GM13976 (cell line): ENCODE data around the gene VDAC1.

Experiments used
- DNase-seq: peaks from one replicate; pipeline ENCODE4 v3.0.0; 2012; ENCODE audit warnings: low spot score
- in situ Hi-C: fragments of 300-500 bp; cut with MboI; formaldehyde crosslinking; loops from one replicate; pipeline ENCODE4 v1.12.0; 2022; ENCODE audit warnings: low sequenced_read_pairs, mixed read lengths, inconsistent platforms; ENCODE audit not compliant: unreplicated experiment
- TF ChIP-seq, protein P1 (sequence below): IDR thresholded peaks from 2 replicates; pipeline ENCODE4 v1.5.1; 2012; ENCODE audit warnings: borderline replicate concordance, mild to moderate bottlenecking; ENCODE audit not compliant: insufficient read depth; ENCODE audit errors: extremely low read depth, missing control alignments, control extremely low read depth

Gene VDAC1

GRCh38 chr5:134025786-134026185 lies 21.0 kb upstream of the VDAC1 start:
- DNase-seq: no peak
- in situ Hi-C loops: loop anchor here (25.0 kb wide), 1 partner anchor 262 kb away; no protein-coding TSS in a partner anchor
- TF ChIP-seq, protein P1, sequence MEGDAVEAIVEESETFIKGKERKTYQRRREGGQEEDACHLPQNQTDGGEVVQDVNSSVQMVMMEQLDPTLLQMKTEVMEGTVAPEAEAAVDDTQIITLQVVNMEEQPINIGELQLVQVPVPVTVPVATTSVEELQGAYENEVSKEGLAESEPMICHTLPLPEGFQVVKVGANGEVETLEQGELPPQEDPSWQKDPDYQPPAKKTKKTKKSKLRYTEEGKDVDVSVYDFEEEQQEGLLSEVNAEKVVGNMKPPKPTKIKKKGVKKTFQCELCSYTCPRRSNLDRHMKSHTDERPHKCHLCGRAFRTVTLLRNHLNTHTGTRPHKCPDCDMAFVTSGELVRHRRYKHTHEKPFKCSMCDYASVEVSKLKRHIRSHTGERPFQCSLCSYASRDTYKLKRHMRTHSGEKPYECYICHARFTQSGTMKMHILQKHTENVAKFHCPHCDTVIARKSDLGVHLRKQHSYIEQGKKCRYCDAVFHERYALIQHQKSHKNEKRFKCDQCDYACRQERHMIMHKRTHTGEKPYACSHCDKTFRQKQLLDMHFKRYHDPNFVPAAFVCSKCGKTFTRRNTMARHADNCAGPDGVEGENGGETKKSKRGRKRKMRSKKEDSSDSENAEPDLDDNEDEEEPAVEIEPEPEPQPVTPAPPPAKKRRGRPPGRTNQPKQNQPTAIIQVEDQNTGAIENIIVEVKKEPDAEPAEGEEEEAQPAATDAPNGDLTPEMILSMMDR: no peak

GRCh38 chr5:134024811-134025210 lies 20.0 kb upstream of the VDAC1 start:
- in situ Hi-C loops: loop anchor here (25.0 kb wide), 1 partner anchor 262 kb away; no protein-coding TSS in a partner anchor
- TF ChIP-seq, protein P1: no peak
- DNase-seq: no peak

GRCh38 chr5:134022333-134022732 lies 17.6 kb upstream of the VDAC1 start:
- TF ChIP-seq, protein P1: no peak
- DNase-seq: no peak
- in situ Hi-C loops: no loop called here

GRCh38 chr5:134020188-134020587 lies 15.4 kb upstream of the VDAC1 start:
- TF ChIP-seq, protein P1: no peak
- in situ Hi-C loops: no loop called here
- no peak for DNase-seq

- TF ChIP-seq, protein P1: no peak
- no peak for DNase-seq
- in situ Hi-C loops: no loop called here
Measured at GRCh38 chr5:134019636-134020035, 14.9 kb upstream of the VDAC1 start.

DNA sequence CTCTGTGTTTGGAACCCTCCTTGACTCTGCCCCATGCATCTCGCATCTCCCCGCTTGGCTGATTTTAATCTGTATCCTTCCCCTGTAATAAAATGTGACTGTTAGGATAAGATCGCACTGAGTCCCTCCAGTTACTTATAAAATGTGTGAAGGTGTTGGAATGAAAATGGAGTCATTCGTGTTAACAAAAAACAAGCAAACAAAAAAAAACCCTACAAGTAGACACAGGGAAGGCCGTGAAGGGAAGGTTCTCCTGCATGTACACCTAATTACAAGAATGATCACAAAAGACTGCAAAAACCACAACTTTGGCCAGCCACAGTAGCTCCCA lies 14.2 kb upstream of the VDAC1 start:
- TF ChIP-seq, protein P1: no peak
- in situ Hi-C loops: no loop called here
- DNase-seq: no peak
